Esophagus squamous epithelium (tissue), 4 donors: ENCODE data around the gene BBLN.

Experiments used
- POLR2A ChIP-seq, 4 donors: fragments of 450-650 bp; IDR thresholded peaks; one replicate each; pipeline ENCODE4 v1.6.1; 2017; ENCODE audit warnings: antibody characterized with exemption in 4 of 4, mild to moderate bottlenecking in 4 of 4, moderate library complexity in 3 of 4
- TF ChIP-seq, protein P1 (sequence below), 6 experiments: fragments of 450-650 bp in 4 of 6; fragments of 200-600 bp in 2 of 6; sonication (generic) in 2 of 6; IDR thresholded peaks; one replicate each; pipeline ENCODE4 v1.5.1; 2016 to 2019; ENCODE audit warnings: antibody characterized with exemption in 6 of 6, mild to moderate bottlenecking in 4 of 6, moderate library complexity in 4 of 6

DNA sequence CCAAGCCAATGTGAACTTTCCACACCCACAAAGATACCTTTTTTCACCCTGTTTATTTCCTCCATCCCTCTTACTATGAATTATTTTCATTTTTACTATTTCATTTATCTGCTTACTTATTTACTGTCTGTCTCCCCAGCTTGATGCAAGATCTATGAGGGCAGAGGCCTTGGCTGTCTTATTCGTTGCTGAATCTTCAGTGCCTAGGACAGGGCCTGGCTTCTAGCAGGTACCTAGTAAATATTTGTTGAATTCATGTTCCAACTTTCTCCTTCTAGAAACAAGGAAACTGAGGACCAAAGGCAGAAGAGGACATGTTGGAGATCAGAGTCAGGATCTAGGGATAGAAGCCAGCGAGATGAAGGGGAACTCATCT, 42.6 kb downstream of the BBLN start:
- TF ChIP-seq, protein P1, sequence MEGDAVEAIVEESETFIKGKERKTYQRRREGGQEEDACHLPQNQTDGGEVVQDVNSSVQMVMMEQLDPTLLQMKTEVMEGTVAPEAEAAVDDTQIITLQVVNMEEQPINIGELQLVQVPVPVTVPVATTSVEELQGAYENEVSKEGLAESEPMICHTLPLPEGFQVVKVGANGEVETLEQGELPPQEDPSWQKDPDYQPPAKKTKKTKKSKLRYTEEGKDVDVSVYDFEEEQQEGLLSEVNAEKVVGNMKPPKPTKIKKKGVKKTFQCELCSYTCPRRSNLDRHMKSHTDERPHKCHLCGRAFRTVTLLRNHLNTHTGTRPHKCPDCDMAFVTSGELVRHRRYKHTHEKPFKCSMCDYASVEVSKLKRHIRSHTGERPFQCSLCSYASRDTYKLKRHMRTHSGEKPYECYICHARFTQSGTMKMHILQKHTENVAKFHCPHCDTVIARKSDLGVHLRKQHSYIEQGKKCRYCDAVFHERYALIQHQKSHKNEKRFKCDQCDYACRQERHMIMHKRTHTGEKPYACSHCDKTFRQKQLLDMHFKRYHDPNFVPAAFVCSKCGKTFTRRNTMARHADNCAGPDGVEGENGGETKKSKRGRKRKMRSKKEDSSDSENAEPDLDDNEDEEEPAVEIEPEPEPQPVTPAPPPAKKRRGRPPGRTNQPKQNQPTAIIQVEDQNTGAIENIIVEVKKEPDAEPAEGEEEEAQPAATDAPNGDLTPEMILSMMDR (IDR thresholded peaks at IDR 0.05), result no peak
- TF ChIP-seq POLR2A (IDR thresholded peaks at IDR 0.05), result no peak
